Activated B cell treated with CpG ODN at 0.5 μM for 24 hours (primary cell): Measurements from ENCODE around the gene SPRY4. TPM values are rescaled to one million over a fixed set of nuclear protein-coding genes. Genes with fewer than 3 reads are reported as not detected.

ENCODE experiments used
- ATAC-seq: fragments of 200-7000 bp; cut with Tn5 transposase; one replicate; pipeline ENCODE4 v1.10.0; 2021; ENCODE audit warnings: low read depth, mild to moderate bottlenecking, moderate library complexity
- CTCF ChIA-PET: fragments of 350-600 bp; sonication (Branson Sonifier 250); formaldehyde crosslinking; loops from one replicate; lab custom pipeline; 2021; ENCODE audit warnings: antibody characterized with exemption; lab: Charles Lee
- POLR2A ChIA-PET: fragments of 350-600 bp; sonication (Branson Sonifier 250); formaldehyde crosslinking; loops from one replicate; lab custom pipeline; 2021; ENCODE audit warnings: antibody characterized with exemption; lab: Charles Lee
- DNase-seq: peaks from one replicate; pipeline ENCODE4 v3.0.0; 2022
- H3K27ac Mint-ChIP-seq: one replicate; pipeline ENCODE4 v1.8.0; 2020; ENCODE audit warnings: mixed read lengths
- H3K27me3 Mint-ChIP-seq: one replicate; pipeline ENCODE4 v1.8.0; 2021; ENCODE audit warnings: mixed read lengths
- H3K36me3 Mint-ChIP-seq: one replicate; pipeline ENCODE4 v1.8.0; 2021; ENCODE audit warnings: low read depth, mixed read lengths
- H3K4me1 Mint-ChIP-seq: one replicate; pipeline ENCODE4 v1.8.0; 2021; ENCODE audit warnings: mixed read lengths
- H3K4me3 Mint-ChIP-seq: one replicate; pipeline ENCODE4 v1.8.0; 2020; ENCODE audit warnings: mild to moderate bottlenecking, mixed read lengths
- H3K9me3 Mint-ChIP-seq: one replicate; pipeline ENCODE4 v1.8.0; 2020; ENCODE audit warnings: mixed read lengths
- intact Hi-C: fragments of 100-400 bp; cut with micrococcal nuclease; formaldehyde crosslinking; loops from one replicate; pipeline ENCODE4 v1.15.1; 2024
- total RNA-seq: library from RNA; stranded (reverse); gene quantifications from 2 replicates; pipeline ENCODE4 v1.2.3, GENCODE V29; 2022
- TF ChIP-seq, protein P1 (sequence below): fragments of 200-600 bp; IDR thresholded peaks from one replicate; pipeline ENCODE4 v1.8.0; 2022; ENCODE audit warnings: antibody characterized with exemption, mild to moderate bottlenecking

Gene SPRY4
- total RNA-seq, 1 donor from 2014 or later: not detected

DNA sequence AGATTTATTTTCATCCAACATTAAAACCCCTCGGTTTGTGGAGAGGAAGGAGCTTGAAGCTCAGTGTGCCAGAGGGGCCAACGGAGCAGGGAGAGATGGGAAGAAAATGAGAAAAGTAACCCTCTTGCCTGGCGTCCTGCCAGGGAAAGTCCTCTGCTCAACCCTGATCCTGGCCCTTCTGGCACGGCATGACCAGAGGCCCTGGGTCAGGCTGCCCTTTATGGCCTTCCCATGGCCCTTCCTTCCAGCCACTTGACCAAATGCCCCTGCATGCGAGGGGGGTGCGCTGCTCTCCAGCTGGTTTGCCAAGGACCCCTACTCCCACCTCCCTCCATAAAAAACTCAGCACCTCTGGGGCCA is 43.8 kb downstream of the SPRY4 start:
- TF ChIP-seq, protein P1, sequence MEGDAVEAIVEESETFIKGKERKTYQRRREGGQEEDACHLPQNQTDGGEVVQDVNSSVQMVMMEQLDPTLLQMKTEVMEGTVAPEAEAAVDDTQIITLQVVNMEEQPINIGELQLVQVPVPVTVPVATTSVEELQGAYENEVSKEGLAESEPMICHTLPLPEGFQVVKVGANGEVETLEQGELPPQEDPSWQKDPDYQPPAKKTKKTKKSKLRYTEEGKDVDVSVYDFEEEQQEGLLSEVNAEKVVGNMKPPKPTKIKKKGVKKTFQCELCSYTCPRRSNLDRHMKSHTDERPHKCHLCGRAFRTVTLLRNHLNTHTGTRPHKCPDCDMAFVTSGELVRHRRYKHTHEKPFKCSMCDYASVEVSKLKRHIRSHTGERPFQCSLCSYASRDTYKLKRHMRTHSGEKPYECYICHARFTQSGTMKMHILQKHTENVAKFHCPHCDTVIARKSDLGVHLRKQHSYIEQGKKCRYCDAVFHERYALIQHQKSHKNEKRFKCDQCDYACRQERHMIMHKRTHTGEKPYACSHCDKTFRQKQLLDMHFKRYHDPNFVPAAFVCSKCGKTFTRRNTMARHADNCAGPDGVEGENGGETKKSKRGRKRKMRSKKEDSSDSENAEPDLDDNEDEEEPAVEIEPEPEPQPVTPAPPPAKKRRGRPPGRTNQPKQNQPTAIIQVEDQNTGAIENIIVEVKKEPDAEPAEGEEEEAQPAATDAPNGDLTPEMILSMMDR: no peak
- CTCF ChIA-PET: no interaction called here

DNA sequence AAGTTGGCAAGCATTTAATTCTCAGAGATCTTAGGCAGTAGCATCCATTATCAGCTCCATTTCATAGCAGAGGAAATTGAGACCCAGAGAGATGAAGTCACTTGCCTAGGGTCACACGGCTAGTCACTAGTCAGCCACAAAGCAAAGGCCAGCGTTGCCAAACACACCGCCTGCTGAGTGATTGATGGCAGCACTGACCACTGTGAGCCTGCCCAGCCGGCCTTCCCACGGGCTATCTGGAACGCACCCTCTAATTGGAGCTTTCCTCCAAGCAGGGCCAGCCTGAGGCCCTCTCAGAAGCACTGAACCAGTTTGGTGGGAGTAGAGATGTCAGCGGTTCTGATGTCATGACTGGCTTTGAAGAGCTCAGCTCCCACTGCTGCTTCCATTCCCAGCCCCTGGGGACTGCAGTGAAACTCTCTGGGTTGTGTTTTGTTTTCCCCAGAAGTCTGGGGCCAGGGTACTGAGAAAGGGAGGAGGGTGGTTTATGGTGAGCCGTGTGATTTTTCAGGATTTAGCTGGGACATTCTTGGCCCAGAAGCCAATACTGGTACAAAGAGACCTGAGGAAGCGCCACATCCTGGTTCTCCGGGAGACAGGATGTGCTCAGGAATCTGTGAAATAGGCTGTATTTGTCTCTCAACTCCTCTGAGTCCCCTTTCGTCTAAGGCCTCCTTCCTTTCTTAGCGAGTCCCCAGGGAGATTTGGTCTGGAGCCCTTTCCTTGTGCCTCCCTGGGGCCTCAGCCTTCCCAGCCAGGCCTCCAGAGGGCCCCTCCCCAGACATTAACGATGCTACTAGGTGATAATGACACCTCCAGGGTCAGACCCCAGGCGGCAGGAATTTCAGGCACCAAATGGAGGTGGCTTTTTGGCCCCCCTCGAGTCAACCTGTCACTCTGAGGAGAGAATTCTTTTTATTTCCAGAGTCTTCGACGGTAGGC is 44.5 kb downstream of the SPRY4 start:
- Mint-ChIP-seq H3K4me3 (no peak overlapping the region), H3K27me3 (no peaks in the 10 kb centered on the region), H3K27ac (no peak overlapping the region), H3K36me3 (no peaks in the 10 kb centered on the region), H3K9me3 (no peaks in the 10 kb centered on the region), H3K4me1 (no peaks in the 10 kb centered on the region)
- TF ChIP-seq, protein P1: no peak
- ChIA-PET CTCF (no interaction called here), POLR2A (no interaction called here)
- intact Hi-C loops: no loop called here
- ATAC-seq: no peak
- no peak for DNase-seq

More for the DNA sequence above, 43.8 kb downstream of the SPRY4 start:
- no peaks in the 10 kb centered on the region for H3K36me3 Mint-ChIP-seq
- no peak overlapping the region for H3K4me3 Mint-ChIP-seq
- H3K9me3 Mint-ChIP-seq: no peaks in the 10 kb centered on the region
- no peak overlapping the region for H3K27ac Mint-ChIP-seq
- H3K27me3 Mint-ChIP-seq: no peaks in the 10 kb centered on the region
- DNase-seq (no peak), ATAC-seq (no peak)
- intact Hi-C loops: no loop called here
- POLR2A ChIA-PET: no interaction called here
- no peaks in the 10 kb centered on the region for H3K4me1 Mint-ChIP-seq

DNA sequence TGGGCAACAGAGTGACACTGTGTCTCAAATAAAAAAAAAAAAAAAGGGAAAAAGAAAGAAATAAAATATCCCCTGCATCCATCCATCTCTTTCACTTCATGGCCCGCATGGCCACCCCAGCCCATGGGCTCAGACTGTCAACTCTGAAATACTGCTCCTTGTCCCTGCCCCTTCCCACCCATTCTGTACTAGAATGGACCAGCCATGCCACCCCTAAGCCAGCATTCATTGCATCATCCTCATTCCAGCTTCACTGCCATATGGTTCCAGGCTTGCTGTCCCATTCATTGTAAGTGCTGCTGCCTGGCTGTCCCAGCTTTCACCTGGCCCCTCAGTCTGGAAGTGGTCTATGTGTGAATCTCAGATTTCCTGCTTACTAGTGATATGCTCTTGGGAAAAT is 46.2 kb downstream of the SPRY4 start:
- POLR2A ChIA-PET: no interaction called here
- H3K27ac Mint-ChIP-seq: no peak overlapping the region
- ATAC-seq: no peak
- no peaks in the 10 kb centered on the region for H3K4me1 Mint-ChIP-seq
- intact Hi-C loops: no loop called here
- no peak for DNase-seq
- TF ChIP-seq, protein P1: no peak
- no peaks in the 10 kb centered on the region for H3K9me3 Mint-ChIP-seq
- H3K4me3 Mint-ChIP-seq: no peak overlapping the region
- CTCF ChIA-PET: no interaction called here
- H3K27me3 Mint-ChIP-seq: peaks cover 3% of the 10 kb centered on the region
- H3K36me3 Mint-ChIP-seq: no peaks in the 10 kb centered on the region

DNA sequence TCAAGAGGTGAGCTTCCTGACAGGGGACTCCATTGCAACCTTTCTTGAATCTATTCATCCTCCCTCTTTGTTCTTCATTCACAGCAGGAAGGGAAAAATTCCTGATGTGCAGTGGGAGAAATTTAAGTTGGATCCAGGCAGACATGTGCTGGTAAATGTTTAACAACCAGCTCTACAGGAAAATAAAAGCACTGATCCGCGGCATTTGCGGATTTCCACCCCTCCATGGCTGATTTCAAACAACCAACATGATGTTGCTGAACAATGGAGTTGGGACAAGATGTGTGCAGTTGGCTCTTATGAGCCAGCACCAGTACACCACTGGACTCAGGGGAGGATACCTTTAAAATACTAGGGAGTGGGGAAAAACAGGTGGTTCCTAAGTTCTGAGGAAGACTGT is 47.0 kb downstream of the SPRY4 start:
- ATAC-seq: no peak

DNA sequence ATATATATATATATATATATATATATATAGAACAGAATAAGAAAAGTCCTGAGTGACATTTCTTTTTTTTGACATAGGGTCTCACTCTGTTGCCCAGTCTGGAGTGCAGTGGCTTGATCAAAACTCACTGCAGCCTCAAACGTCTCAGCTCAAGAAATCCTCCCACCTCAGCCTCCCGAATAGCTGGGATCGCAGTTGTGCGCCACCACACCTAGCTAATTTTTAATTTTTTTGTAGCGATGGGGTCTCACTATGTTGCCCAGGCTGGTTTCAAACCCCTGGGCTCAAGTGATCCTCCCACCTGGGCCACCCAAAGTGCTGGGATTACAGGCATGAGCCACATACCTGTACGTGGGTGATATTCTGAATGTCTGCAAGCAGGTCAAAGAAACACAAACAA is 48.3 kb downstream of the SPRY4 start:
- no peak overlapping the region for H3K27ac Mint-ChIP-seq
- ATAC-seq (no peak), DNase-seq (no peak)
- TF ChIP-seq, protein P1: no peak
- no peaks in the 10 kb centered on the region for H3K9me3 Mint-ChIP-seq
- ChIA-PET POLR2A (no interaction called here), CTCF (no interaction called here)
- no peaks in the 10 kb centered on the region for H3K36me3 Mint-ChIP-seq
- no peaks in the 10 kb centered on the region for H3K4me1 Mint-ChIP-seq
- intact Hi-C loops: no loop called here
- no peak overlapping the region for H3K4me3 Mint-ChIP-seq
- peaks cover 5% of the 10 kb centered on the region for H3K27me3 Mint-ChIP-seq

More for the DNA sequence above, 47.0 kb downstream of the SPRY4 start:
- ChIA-PET POLR2A (no interaction called here), CTCF (no interaction called here)
- Mint-ChIP-seq H3K36me3 (no peaks in the 10 kb centered on the region), H3K27ac (no peak overlapping the region), H3K9me3 (no peaks in the 10 kb centered on the region), H3K4me3 (no peak overlapping the region), H3K4me1 (no peaks in the 10 kb centered on the region), H3K27me3 (peaks cover 3% of the 10 kb centered on the region)
- intact Hi-C loops: no loop called here
- no peak for DNase-seq
- TF ChIP-seq, protein P1: no peak
